ENCODE measurements around the gene LIF.

DNA sequence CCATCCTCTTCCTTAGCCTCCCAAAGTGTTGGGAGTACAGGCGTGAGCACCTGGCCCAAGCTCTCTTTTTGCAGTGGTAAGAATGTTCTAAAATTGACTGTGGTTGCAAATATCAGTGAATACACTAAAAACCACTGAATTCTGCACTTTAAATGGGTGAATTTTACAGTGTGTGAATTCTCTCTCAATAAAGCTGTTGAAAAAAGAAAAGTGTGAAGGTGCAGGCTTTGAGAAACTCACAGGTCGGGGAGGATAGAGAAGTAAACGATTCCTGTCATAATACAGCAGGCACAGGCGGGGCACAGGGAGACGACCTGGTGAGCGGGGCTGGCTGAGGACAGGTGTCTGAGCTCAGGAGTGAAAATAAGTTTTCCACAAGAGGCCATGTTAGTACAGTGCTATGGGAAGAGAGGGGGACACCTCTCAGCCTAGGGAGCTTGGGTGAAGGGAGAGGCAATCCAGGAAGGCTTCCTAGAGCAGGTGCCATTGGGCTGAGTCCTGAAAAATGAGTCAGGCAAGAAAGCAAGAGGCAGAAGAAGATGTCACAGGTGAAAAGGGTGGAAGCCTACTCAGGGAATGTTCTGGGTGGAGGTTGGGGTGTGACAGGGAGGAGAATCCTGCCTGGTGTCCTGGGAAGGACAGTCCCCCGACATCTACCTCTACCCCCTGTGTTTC, 26.1 kb downstream of the LIF start:
- TF ChIP-seq POLR2AphosphoS5 (IDR thresholded peaks at IDR 0.05) (no peak), POLR2A (IDR thresholded peaks at IDR 0.05) (no peak), EP300 (IDR thresholded peaks at IDR 0.05) (no peak)
- TF ChIP-seq, protein P1, sequence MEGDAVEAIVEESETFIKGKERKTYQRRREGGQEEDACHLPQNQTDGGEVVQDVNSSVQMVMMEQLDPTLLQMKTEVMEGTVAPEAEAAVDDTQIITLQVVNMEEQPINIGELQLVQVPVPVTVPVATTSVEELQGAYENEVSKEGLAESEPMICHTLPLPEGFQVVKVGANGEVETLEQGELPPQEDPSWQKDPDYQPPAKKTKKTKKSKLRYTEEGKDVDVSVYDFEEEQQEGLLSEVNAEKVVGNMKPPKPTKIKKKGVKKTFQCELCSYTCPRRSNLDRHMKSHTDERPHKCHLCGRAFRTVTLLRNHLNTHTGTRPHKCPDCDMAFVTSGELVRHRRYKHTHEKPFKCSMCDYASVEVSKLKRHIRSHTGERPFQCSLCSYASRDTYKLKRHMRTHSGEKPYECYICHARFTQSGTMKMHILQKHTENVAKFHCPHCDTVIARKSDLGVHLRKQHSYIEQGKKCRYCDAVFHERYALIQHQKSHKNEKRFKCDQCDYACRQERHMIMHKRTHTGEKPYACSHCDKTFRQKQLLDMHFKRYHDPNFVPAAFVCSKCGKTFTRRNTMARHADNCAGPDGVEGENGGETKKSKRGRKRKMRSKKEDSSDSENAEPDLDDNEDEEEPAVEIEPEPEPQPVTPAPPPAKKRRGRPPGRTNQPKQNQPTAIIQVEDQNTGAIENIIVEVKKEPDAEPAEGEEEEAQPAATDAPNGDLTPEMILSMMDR (IDR thresholded peaks at IDR 0.05), result no peak
